ENCODE results near the gene GPC5. TPM values are rescaled to one million over a fixed set of nuclear protein-coding genes. Genes with fewer than 3 reads are reported as not detected.
"Not testable (repeated sequence)": the region's sequence is repeated elsewhere in the genome, so short reads cannot be mapped to it uniquely, and the experiment has no call there.

Gene GPC5
- total RNA-seq, 1 donor from 2014 or later: 0.99 TPM

- H3K9me3 Mint-ChIP-seq (ENCODE audit: low read depth): no peaks in the 10 kb centered on the region
- H3K27ac Mint-ChIP-seq (ENCODE audit: unreplicated experiment): no peak overlapping the region
- no peak for DNase-seq (ENCODE audit: low spot score)
- no peaks in the 10 kb centered on the region for H3K36me3 Mint-ChIP-seq (ENCODE audit: low read depth)
- H3K27me3 Mint-ChIP-seq (ENCODE audit: low read depth): peaks cover 24% of the 10 kb centered on the region
- H3K4me3 Mint-ChIP-seq (ENCODE audit: unreplicated experiment): no peak overlapping the region
- H3K4me1 Mint-ChIP-seq (ENCODE audit: low read depth): no peaks in the 10 kb centered on the region
- TF ChIP-seq, protein P1, sequence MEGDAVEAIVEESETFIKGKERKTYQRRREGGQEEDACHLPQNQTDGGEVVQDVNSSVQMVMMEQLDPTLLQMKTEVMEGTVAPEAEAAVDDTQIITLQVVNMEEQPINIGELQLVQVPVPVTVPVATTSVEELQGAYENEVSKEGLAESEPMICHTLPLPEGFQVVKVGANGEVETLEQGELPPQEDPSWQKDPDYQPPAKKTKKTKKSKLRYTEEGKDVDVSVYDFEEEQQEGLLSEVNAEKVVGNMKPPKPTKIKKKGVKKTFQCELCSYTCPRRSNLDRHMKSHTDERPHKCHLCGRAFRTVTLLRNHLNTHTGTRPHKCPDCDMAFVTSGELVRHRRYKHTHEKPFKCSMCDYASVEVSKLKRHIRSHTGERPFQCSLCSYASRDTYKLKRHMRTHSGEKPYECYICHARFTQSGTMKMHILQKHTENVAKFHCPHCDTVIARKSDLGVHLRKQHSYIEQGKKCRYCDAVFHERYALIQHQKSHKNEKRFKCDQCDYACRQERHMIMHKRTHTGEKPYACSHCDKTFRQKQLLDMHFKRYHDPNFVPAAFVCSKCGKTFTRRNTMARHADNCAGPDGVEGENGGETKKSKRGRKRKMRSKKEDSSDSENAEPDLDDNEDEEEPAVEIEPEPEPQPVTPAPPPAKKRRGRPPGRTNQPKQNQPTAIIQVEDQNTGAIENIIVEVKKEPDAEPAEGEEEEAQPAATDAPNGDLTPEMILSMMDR (IDR thresholded peaks at IDR 0.05): no peak
Measured at GRCh38 chr13:92886535-92887077, 1488.2 kb downstream of the GPC5 start.

- Mint-ChIP-seq H3K4me1 (ENCODE audit: low read depth) (no peaks in the 10 kb centered on the region), H3K36me3 (ENCODE audit: low read depth) (peaks cover 7% of the 10 kb centered on the region), H3K27me3 (ENCODE audit: low read depth) (peaks cover 6% of the 10 kb centered on the region), H3K9me3 (ENCODE audit: low read depth) (peaks cover 12% of the 10 kb centered on the region), H3K27ac (ENCODE audit: unreplicated experiment) (no peak overlapping the region), H3K4me3 (ENCODE audit: unreplicated experiment) (no peak overlapping the region)
- TF ChIP-seq, protein P1 (IDR thresholded peaks at IDR 0.05): no peak
- no peak for DNase-seq (ENCODE audit: low spot score)
Measured at GRCh38 chr13:92894447-92894846, 1496.0 kb downstream of the GPC5 start.

DNA sequence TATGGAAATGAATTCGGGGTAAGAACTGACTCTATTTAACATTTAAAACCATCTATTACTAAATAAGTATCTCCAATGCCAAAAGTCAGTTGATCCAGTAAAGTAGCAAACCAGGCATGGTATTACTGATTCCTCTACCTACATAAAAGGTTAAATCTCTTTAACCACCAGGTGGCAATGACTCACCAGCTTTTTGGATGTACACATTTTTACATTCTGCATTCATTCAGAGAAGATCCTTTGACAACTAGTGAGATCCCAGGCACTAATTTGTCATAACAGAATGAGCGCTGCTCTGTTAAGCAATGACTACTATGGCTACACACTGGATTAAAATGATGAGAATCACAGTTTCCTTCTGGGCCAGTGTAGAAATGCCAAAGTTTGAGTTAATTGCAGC lies 1498.4 kb downstream of the GPC5 start:
- peaks cover 12% of the 10 kb centered on the region for H3K9me3 Mint-ChIP-seq (ENCODE audit: low read depth)
- TF ChIP-seq, protein P1 (IDR thresholded peaks at IDR 0.05): peak; percentile 69
- no peak for DNase-seq (ENCODE audit: low spot score)

GRCh38 chr13:92898946-92899345 lies 1500.5 kb downstream of the GPC5 start:
- not testable (repeated sequence) for DNase-seq (ENCODE audit: low spot score); H3K4me1 Mint-ChIP-seq (ENCODE audit: low read depth); H3K36me3 Mint-ChIP-seq (ENCODE audit: low read depth); H3K4me3 Mint-ChIP-seq (ENCODE audit: unreplicated experiment); H3K27me3 Mint-ChIP-seq (ENCODE audit: low read depth); H3K27ac Mint-ChIP-seq (ENCODE audit: unreplicated experiment)
- peaks cover 12% of the 10 kb centered on the region for H3K9me3 Mint-ChIP-seq (ENCODE audit: low read depth)

More for the DNA sequence above, 1498.4 kb downstream of the GPC5 start:
- Mint-ChIP-seq H3K27ac (ENCODE audit: unreplicated experiment) (no peak overlapping the region), H3K4me1 (ENCODE audit: low read depth) (peaks cover 4% of the 10 kb centered on the region), H3K36me3 (ENCODE audit: low read depth) (peaks cover 7% of the 10 kb centered on the region), H3K4me3 (ENCODE audit: unreplicated experiment) (no peak overlapping the region), H3K27me3 (ENCODE audit: low read depth) (peaks cover 2% of the 10 kb centered on the region)

DNA sequence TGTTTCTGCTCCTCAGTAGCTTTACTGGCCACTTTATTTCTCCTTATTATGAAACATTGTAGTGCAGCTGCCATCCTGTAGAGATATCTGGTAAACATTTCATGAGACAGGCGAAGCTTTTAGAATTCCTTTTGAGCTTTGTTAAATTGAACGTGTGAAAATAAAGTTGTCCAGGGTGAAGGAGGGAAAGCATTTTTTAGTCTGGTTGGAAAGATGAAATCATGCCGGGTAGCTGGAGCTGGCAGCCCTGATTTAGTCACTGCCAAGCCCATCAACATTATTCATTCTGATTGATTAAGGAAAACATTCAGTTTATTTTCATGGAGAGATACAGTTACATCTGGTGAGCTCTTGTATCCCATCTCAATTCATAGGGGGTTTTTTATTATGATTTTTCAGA lies 1502.0 kb downstream of the GPC5 start:
- H3K9me3 Mint-ChIP-seq (ENCODE audit: low read depth): peaks cover 15% of the 10 kb centered on the region
- H3K4me1 Mint-ChIP-seq (ENCODE audit: low read depth): peaks cover 4% of the 10 kb centered on the region
- no peak overlapping the region for H3K27ac Mint-ChIP-seq (ENCODE audit: unreplicated experiment)
- H3K4me3 Mint-ChIP-seq (ENCODE audit: unreplicated experiment): no peak overlapping the region
- peaks cover 1% of the 10 kb centered on the region for H3K27me3 Mint-ChIP-seq (ENCODE audit: low read depth)
- peaks cover 10% of the 10 kb centered on the region for H3K36me3 Mint-ChIP-seq (ENCODE audit: low read depth)
- TF ChIP-seq, protein P1 (IDR thresholded peaks at IDR 0.05): no peak
- DNase-seq (ENCODE audit: low spot score): no peak

- Mint-ChIP-seq H3K4me1 (ENCODE audit: low read depth) (peaks cover 4% of the 10 kb centered on the region), H3K27me3 (ENCODE audit: low read depth) (peaks cover 4% of the 10 kb centered on the region), H3K36me3 (ENCODE audit: low read depth) (peaks cover 12% of the 10 kb centered on the region), H3K9me3 (ENCODE audit: low read depth) (peaks cover 21% of the 10 kb centered on the region), H3K4me3 (ENCODE audit: unreplicated experiment) (no peak overlapping the region), H3K27ac (ENCODE audit: unreplicated experiment) (no peak overlapping the region)
- TF ChIP-seq, protein P1 (IDR thresholded peaks at IDR 0.05): no peak
- no peak for DNase-seq (ENCODE audit: low spot score)
Measured at GRCh38 chr13:92901739-92902138, 1503.3 kb downstream of the GPC5 start.

All from chondrocyte (in vitro differentiated cells).